Measurements from ENCODE around the gene SORL1. TPM values are rescaled to one million over a fixed set of nuclear protein-coding genes. Genes with fewer than 3 reads are reported as not detected.

Gene SORL1
- total RNA-seq, 2 experiments from 2014 or later = 228 to 411 TPM

DNA sequence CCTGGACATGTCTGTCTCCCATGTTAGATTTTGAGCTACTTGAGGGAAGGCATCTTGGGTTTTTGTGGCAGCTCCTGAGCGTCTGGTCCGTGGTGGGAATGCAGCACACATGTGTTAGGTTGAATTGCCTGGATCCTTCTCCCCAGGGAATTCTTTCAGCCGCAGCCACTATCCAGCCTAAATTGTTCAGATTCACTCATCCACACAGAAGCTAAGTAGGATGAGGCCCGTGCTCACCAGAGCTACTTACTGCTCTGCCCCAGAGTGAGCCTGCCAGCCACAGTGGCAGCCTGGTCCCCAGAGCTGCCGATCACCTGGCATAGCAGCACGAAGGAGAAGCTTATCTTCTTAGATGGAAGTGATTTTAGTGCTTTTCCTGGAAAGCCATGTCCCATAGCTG is 35.1 kb downstream of the SORL1 start:
- no peak for DNase-seq (ENCODE audit: low spot score)
- CTCF ChIA-PET (ENCODE audit: unreplicated experiment) = no interaction called here
- peaks cover 23% of the 10 kb centered on the region for H3K4me1 ChIP-seq (ENCODE audit: insufficient read depth, low read length, poor library complexity, severe bottlenecking)
- H3K36me3 ChIP-seq (ENCODE audit: insufficient read depth, low read length) = peaks cover 100% of the 10 kb centered on the region
- no peaks in the 10 kb centered on the region for H3K9me3 ChIP-seq (ENCODE audit: low read length)
- no peak overlapping the region for H3K4me2 ChIP-seq (ENCODE audit: low read length)
- BruUV-seq (replicated peaks) = no TSS peak
- POLR2A ChIA-PET = no interaction called here
- TF ChIP-seq CTCF (conservative IDR thresholded peaks at IDR 0.05; ENCODE audit: low read length) = no peak
- TF ChIP-seq EZH2phosphoT487 (IDR thresholded peaks at IDR 0.05; ENCODE audit: borderline replicate concordance, low read depth, low read length) = no peak
- intact Hi-C loops (cut with micrococcal nuclease; ENCODE audit: unreplicated experiment) = no loop called here
- H3K9me2 ChIP-seq (ENCODE audit: insufficient read depth, low read length) = no peaks in the 10 kb centered on the region
- H3K4me3 ChIP-seq (ENCODE audit: low read depth, low read length, poor library complexity, severe bottlenecking) = no peak overlapping the region
- H2AFZ ChIP-seq (ENCODE audit: low read length) = no peak overlapping the region
- peaks cover 84% of the 10 kb centered on the region for H3K79me2 ChIP-seq (ENCODE audit: insufficient read depth, low read depth, low read length)
- H4K20me1 ChIP-seq (ENCODE audit: insufficient read depth, low read length) = no peaks in the 10 kb centered on the region; the same call in 1 of the 2 replicates
- H3K27ac ChIP-seq (ENCODE audit: low read depth, low read length, poor library complexity, severe bottlenecking) = no peak overlapping the region

DNA sequence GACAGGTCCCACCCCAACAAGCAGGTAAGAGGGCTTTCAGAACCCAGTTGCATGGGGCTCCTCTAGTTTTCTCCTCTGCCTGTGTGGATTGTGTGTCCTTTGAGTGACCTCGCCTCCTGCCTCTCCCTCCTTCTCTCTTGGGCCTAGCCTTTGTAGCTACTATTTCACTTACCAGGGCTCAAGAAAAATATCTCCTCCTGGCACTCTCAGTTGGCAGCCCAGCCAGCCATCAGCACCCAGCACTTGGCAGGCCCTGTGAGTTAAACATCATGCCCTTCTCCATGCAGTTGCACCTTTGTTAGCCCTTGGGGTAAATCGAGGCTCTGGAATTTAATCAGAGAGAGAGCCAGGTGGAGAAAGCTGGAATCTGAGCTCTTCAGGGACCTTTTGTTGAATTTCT is 36.1 kb downstream of the SORL1 start:
- H3K27ac ChIP-seq (ENCODE audit: low read depth, low read length, poor library complexity, severe bottlenecking) = no peak overlapping the region
- BruUV-seq (replicated peaks) = no TSS peak
- intact Hi-C loops (cut with micrococcal nuclease; ENCODE audit: unreplicated experiment) = no loop called here
- no peaks in the 10 kb centered on the region for H3K9me2 ChIP-seq (ENCODE audit: insufficient read depth, low read length)
- ChIA-PET POLR2A (no interaction called here), CTCF (ENCODE audit: unreplicated experiment) (interaction anchor here (0.6 kb wide), 1 partner anchor 25 kb away, joined by 3 read pairs; no protein-coding TSS in a partner anchor)
- DNase-seq (ENCODE audit: low spot score) = no peak
- peaks cover 100% of the 10 kb centered on the region for H3K36me3 ChIP-seq (ENCODE audit: insufficient read depth, low read length)
- TF ChIP-seq EZH2phosphoT487 (IDR thresholded peaks at IDR 0.05; ENCODE audit: borderline replicate concordance, low read depth, low read length) (no peak), CTCF (conservative IDR thresholded peaks at IDR 0.05; ENCODE audit: low read length) (no peak)
- H4K20me1 ChIP-seq (ENCODE audit: insufficient read depth, low read length) = no peaks in the 10 kb centered on the region; the same call in 1 of the 2 replicates
- no peak overlapping the region for H3K4me3 ChIP-seq (ENCODE audit: low read depth, low read length, poor library complexity, severe bottlenecking)
- no peaks in the 10 kb centered on the region for H3K9me3 ChIP-seq (ENCODE audit: low read length)
- H3K4me2 ChIP-seq (ENCODE audit: low read length) = no peak overlapping the region
- H3K4me1 ChIP-seq (ENCODE audit: insufficient read depth, low read length, poor library complexity, severe bottlenecking) = peaks cover 22% of the 10 kb centered on the region
- H2AFZ ChIP-seq (ENCODE audit: low read length) = no peak overlapping the region
- peaks cover 84% of the 10 kb centered on the region for H3K79me2 ChIP-seq (ENCODE audit: insufficient read depth, low read depth, low read length)

GRCh38 chr11:121488641-121489040 is 36.5 kb downstream of the SORL1 start:
- Histone ChIP-seq H3K36me3 (ENCODE audit: insufficient read depth, low read length) (peaks cover 100% of the 10 kb centered on the region), H3K27ac (ENCODE audit: low read depth, low read length, poor library complexity, severe bottlenecking) (no peak overlapping the region), H3K79me2 (ENCODE audit: insufficient read depth, low read depth, low read length) (peaks cover 84% of the 10 kb centered on the region), H2AFZ (ENCODE audit: low read length) (no peak overlapping the region), H3K4me3 (ENCODE audit: low read depth, low read length, poor library complexity, severe bottlenecking) (no peak overlapping the region), H3K9me2 (ENCODE audit: insufficient read depth, low read length) (no peaks in the 10 kb centered on the region), H3K9me3 (ENCODE audit: low read length) (no peaks in the 10 kb centered on the region), H4K20me1 (ENCODE audit: insufficient read depth, low read length) (peaks cover under 1% of the 10 kb centered on the region), H3K4me1 (ENCODE audit: insufficient read depth, low read length, poor library complexity, severe bottlenecking) (peaks cover 22% of the 10 kb centered on the region), H3K4me2 (ENCODE audit: low read length) (no peak overlapping the region)
- intact Hi-C loops (cut with micrococcal nuclease; ENCODE audit: unreplicated experiment) = no loop called here
- no TSS peak for BruUV-seq (replicated peaks)
- CTCF ChIA-PET (ENCODE audit: unreplicated experiment) = interaction anchor here (0.6 kb wide), 1 partner anchor 26 kb away, joined by 3 read pairs; no protein-coding TSS in a partner anchor
- POLR2A ChIA-PET = no interaction called here
- no peak for TF ChIP-seq CTCF (conservative IDR thresholded peaks at IDR 0.05; ENCODE audit: low read length)
- no peak for TF ChIP-seq EZH2phosphoT487 (IDR thresholded peaks at IDR 0.05; ENCODE audit: borderline replicate concordance, low read depth, low read length)
- no peak for DNase-seq (ENCODE audit: low spot score)

All from OCI-LY7 (cell line).